GM18526 (cell line): ENCODE results near the gene ZBTB40.

Experiments used
- POLR2A ChIP-seq: IDR thresholded peaks from 3 replicates; pipeline ENCODE4 v1.6.1; 2011; ENCODE audit not compliant: insufficient read length; ENCODE audit errors: extremely low read depth

Gene ZBTB40

DNA sequence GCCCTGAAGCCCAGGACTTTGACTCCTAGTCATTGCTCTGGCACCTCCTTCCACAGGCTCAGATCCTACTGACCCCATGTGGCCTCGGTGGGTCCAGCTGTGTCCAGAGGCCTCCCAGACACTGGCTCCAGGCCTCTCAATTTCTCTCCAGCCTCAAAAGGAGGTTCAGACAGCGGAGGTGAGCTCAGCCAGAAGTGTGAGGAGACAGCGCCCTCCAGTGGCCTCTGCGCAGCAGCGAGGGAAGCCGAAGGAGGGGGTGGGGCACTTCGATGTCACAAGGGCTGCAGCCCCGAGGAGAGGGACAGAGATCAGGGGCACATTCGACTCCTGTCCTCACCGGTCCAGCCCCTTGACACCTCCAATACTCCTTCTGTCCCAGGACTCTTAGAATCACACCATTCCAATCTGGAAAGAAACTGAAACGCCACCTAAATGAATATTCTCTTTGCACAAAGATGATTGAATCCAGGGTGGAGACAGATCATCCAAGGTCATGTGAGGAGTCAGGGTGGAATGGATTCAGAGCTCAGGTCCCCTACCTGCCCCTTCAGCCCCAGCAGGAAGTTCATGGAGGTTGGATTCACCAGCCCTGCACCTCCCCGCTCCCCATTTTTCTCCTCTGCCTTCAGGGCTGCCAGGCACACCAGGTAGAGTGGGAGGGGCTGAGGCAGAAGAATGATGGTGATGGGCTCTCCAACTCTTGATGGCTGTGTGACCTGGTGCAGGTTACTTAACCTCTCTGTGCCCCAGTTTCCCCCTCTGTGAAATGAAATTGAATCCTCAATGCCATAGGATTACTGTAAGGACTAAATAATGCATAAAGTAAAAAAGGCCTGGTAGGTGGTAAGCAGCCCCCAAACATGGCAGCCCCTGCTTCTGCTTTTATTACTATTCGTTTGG lies 34.8 kb upstream of the ZBTB40 start:
- no peak for TF ChIP-seq POLR2A

DNA sequence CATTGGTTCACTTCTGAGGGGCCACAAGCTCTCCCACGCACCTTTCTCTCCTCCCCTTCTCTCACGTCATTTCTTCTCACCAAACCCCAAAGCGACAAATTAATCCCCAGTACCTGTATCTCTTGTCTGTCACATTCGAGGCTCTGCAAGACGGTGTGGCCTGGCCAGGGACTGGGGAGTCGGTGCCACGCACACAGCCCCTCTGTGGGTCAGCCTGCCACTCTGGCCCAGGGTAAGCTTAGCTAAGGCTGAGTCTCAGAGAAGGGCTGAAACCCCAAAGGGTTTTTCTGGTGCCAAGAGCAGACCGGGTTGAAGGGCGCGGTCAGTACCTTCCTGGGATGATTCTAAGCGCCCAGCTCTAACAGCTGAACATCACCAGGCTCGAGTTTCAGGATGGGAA lies 34.2 kb upstream of the ZBTB40 start:
- TF ChIP-seq POLR2A, result no peak

DNA sequence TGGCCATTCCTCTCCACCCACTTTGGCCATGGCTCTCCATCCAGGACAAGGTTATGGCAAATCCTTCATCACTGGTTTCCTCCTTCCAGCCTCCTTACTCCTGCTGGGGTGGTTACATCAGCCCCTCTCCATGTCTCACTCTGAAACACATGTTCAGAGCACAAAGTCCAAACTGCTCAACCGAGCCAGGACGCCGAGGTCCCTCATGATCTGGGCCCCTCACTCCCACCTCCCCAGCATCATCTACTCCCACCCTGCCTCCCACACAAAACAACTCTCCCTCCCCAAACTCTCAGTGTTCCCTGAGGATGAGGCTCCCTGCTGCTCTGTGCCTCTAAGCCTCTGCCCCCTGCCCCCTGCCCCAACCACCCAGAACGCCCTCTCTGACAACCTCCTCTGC lies 33.3 kb upstream of the ZBTB40 start:
- TF ChIP-seq POLR2A, result no peak

DNA sequence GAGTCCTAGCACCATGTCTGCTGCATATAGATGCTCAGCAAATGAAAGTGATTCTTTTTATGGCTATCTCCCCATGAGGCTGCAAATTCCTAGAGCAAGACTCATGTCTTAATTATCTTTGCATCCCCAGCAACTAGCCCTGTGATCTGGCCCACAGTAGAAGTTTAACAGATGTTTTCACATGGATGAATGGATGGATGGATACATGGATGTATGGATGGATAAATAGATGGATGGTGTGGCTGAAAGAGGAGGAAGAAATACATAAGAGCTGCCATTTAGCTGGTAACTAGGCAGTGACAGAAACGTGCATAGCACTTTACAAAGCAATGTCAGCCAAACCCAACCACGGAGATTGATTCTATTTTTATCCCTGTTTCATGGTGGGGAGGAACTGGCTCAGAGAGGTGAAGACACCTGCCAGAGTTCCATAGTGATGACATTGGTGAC lies 32.7 kb upstream of the ZBTB40 start:
- TF ChIP-seq POLR2A, result no peak

DNA sequence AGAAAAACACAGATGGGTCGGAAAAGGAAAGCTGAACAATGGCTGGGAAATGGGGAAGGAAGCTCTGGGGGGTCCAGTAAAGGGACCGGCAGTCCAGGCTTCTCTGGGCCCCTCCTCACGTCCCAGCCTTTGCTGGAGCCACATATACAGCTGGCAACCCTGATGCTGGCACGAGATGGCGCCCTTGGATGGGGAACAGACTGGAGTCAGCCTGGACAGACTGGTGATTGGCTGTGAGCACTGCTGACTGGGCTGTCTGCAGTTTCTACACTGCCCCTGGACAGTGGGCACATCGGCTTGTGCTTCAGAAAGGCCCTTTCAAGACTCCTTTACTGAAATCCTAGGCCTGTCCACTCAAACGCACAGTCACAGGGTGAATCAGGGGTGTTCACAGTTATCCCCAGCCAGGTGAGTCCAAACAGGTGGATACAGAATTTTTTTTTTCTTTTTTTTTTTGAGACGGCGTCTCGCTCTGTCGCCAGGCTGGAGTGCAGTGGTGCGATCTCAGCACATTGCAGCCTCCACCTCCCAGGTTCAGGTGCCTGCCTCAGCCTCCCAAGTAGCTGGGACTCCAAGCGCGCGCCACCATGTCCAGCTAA lies 31.1 kb upstream of the ZBTB40 start:
- no peak for TF ChIP-seq POLR2A

DNA sequence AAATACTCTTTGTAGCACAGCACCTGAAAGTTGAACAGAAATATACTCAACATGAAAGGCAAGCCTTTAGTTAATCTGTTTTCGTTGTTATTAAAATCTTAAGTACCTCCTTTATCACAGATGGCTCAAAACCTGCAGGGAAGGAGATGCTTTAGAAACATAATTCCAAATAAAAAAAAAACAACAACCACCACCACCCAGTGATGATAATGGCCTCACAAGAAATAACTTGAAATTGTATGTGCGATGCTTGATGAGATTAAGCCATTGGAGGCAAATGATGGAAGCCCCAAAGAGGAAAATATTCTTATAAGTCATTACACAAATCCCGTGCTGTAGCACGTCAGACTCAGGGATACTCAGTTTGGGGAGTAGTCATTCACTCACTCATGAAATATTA lies 24.9 kb upstream of the ZBTB40 start:
- TF ChIP-seq POLR2A, result no peak

DNA sequence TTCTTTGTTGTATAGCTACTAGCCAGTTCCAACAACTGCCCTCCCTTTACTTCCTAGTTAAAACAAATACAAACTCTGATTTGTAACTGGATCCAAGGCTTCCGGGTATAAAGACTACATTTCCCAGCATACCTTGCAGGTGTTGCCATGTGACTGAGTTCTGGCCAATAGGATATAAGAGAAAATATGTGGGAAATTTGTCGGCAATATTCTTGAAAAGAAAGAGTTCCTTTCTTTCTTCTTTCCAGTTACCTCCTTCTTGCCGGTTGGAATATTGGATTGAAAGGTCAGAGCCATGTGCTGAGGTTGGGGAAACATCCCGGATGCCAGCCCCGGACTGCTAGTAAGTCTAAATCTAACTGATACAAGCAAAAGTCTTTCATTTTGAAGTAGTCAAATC lies 23.0 kb upstream of the ZBTB40 start:
- TF ChIP-seq POLR2A, result no peak

DNA sequence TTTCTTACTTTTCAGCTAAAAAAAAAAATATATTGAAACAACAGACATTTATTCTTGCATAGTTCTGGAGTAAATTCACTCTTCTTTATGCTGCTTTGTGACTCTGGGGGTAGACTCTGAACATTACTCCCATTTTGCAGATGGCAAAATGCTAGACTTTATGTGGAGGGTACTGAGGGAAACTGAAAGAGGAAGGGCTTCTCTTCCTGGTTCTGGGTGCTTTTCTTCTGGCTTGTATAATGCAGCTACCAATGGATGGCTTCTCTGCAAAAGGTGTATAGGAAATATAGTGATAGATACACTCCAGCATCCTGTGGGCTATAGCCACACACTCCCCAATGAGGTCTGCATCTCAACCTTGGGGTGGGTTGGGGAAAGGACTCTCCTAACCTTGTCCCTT lies 19.7 kb upstream of the ZBTB40 start:
- TF ChIP-seq POLR2A, result no peak

DNA sequence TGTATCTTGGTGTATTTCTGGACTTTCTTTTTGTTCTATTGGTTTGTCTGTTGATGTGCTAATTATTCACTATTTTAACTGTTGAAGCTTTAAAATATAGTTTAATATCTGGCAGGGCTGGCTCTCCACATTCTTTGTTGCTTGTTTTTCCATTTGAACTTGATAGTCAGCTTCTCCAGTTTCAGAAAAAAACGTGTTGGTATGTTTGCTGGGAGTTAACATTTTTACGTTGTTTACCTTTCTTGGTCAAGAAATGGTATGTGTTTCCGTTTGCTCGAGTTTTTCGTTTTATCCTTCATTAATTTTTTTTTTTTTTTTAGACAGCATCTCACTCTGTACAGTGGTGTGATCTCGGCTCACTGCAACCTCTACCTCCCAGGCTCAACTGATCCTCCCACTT lies 16.9 kb upstream of the ZBTB40 start:
- TF ChIP-seq POLR2A, result no peak

DNA sequence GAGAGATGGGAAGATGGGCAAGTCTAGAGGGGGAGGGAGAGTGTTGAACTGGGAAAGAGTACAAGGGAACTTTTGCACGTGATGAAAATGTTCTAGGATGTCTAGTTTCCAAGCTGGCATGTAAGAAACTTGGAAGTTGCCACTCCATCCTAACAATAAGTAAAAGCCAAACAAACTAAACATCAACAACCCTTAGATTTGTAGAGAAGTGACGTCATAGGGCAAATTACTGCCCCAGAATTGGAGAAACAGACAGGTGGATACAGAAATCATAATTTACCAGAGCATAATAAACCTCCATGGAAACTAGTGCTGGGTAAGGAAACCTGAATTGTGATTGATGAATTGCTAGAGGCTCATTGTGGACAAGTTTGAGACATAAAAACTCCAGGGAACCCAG lies 14.7 kb upstream of the ZBTB40 start:
- TF ChIP-seq POLR2A, result no peak

DNA sequence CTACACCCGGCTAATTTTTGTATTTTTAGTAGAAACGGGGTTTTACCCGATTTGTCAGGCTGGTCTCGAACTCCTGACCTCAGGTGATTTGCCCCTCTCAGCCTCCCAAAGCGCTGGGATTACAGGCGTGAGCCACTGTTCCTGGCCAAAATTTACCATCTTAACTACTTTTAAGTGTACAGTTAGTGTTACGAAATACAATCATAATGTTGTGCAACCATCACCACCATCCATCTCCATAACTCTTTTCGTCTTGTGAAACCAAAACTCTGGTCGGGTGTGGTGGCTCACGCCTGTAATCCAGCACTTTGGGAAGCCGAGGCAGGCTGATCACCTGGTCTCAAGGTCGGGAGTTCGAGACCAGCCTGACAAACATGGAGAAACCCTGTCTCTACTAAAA lies 14.1 kb upstream of the ZBTB40 start:
- no peak for TF ChIP-seq POLR2A

DNA sequence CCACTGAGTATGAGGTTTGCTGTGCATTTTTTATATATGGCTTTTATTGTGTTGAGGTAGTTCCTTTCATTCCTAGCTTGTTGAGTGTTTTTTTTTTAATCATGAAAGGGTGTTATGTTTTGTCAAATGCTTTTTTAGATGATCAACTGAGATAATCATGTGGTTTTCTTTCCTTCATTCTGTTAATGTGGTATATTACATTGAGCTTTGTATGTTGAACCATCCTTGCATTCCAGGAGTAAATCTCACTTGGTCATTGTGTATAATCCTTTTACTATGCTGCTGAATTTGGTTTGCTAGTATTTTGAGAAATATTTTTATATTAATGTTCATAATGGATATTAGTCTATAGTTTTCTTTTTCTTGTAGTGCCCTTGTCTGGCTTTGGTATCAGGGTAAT lies 11.1 kb upstream of the ZBTB40 start:
- TF ChIP-seq POLR2A, result no peak

DNA sequence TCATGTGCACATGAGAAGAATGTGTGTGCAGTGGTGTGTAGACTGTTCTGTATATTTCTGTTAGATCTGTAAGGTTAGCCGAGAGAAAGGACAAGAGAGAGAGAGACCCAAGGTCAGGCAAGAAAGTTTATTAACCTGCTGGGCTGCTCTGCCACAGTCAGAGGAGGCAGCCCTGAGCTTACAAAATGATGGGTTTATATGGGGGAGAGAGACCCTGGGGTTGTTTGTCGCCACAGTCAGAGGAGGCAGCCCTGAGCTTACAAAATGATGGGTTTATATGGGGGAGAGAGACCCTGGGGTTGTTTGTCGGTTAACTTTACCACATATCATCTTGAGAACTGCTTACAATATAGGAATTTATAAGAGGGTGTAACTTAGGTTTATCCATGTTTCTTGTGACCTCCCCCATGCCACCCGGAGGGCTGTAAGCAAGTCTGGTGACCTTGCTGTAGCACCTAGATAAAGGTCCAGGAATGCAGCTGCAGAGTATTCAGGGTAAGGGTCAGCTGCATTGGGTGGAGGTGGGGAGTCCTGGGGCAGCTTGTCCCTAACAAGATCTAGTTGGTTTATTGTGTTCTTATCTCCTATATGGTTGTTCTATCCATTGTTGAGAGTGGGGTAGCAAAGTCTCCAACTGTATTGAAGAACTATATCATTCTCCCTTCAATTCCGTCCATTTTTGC lies 9.3 kb upstream of the ZBTB40 start:
- TF ChIP-seq POLR2A, result no peak

DNA sequence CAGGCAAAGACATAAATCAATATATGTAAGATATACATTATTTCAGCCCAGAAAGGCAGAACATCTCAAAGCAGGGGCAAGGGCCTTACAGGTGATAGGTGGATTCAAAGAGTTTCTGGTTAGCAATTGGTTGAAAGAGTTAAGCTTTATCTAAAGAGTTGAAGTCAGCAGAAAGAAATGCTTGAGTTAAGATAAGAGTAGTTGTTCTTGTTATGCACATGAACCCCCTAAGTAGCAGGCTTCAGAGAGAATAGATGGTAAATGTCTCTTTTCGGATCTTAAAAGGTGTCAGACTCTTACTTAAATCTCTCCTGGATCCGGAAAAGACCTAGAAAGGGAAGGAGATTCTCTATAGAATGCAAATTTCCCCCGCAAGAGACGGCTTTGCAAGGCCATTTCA lies 8.3 kb upstream of the ZBTB40 start:
- TF ChIP-seq POLR2A, result no peak

DNA sequence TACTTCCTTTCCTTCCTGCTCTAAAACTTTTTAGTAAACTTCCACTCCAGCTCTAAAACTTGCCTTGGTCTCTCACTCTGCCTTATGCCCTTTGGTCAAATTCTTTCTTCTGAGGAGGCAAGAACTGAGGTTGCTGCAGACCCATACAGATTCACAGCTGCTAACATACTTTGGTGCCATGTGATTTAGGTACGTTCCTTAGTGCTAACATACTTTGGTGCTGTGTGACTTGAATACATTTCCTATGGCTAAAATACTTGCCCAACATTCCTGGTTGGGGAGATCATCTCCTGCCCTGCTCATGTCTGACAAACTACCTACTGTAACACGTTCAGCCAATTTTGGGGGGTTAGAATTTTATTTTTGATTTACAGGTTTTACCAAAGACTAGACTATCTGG lies 6.8 kb upstream of the ZBTB40 start:
- TF ChIP-seq POLR2A, result no peak

DNA sequence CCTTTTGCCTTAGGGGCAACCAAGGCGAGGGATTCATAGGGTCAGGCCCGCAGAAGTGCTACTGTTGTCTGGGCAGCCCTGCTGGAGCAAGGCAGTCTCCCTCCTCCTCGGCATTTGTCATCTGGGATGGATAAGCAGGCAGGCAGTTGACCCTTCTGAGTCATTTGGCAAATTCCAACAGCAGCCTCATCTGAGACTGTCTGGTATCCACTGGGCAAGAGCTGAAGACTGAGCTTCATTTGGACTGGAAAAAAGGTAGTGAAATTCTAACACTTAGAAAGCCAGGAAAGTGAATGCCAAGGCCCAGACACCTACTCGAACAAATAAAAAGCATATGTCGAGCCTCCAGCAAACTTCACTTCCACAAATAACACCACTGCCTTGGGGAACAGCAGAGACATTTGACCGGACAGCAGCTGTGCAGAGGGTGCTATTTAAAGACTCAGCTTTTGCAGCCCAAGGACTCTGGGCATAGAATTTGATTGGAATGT lies 4.0 kb upstream of the ZBTB40 start:
- no peak for TF ChIP-seq POLR2A
